Peyer's patch (tissue), 4 donors: ENCODE measurements around the gene NFE2L1. TPM values are rescaled to one million over a fixed set of nuclear protein-coding genes. Genes with fewer than 3 reads are reported as not detected.

Experiments
- DNase-seq, 3 donors: peaks; one replicate each; pipeline ENCODE4 v3.0.0-alpha.2; 2017 to 2019
- H3K27ac ChIP-seq, 4 donors: fragments of 200-600 bp; sonication (generic); one replicate each; pipeline ENCODE4 v1.5.1; 2016 to 2019
- H3K27me3 ChIP-seq, 2 donors: fragments of 200-600 bp; sonication (generic); one replicate each; pipeline ENCODE4 v1.5.1; 2019
- H3K36me3 ChIP-seq, 3 donors: fragments of 200-600 bp; sonication (generic); one replicate each; pipeline ENCODE4 v1.5.1; 2016 to 2019
- H3K4me1 ChIP-seq, 4 donors: fragments of 200-600 bp; sonication (generic); one replicate each; pipeline ENCODE4 v1.5.1; 2016 to 2019
- H3K4me3 ChIP-seq, 4 donors: fragments of 200-600 bp; sonication (generic); 1 replicate in 3 of 4; 2 replicates in 1 of 4; pipeline ENCODE4 v1.5.1; 2016 to 2019; ENCODE audit warnings: mild to moderate bottlenecking in 1 of 4
- H3K9me3 ChIP-seq, 4 donors: fragments of 200-600 bp; sonication (generic); one replicate each; pipeline ENCODE4 v1.5.1; 2016 to 2019; ENCODE audit warnings: mild to moderate bottlenecking in 1 of 4
- CTCF ChIP-seq, 6 experiments: fragments of 450-650 bp in 4 of 6; fragments of 200-600 bp in 2 of 6; sonication (generic) in 1 of 6; IDR thresholded peaks; one replicate each; pipeline ENCODE4 v1.5.1; 2017 to 2019; ENCODE audit warnings: antibody characterized with exemption in 6 of 6, mild to moderate bottlenecking in 3 of 6, moderate library complexity in 1 of 6
- POLR2A ChIP-seq, 2 donors: fragments of 450-650 bp; IDR thresholded peaks; one replicate each; pipeline ENCODE4 v1.5.1; 2017; ENCODE audit warnings: antibody characterized with exemption in 2 of 2, mild to moderate bottlenecking in 2 of 2, moderate library complexity in 2 of 2
- total RNA-seq, 4 donors: library from RNA; depleted of rRNA; stranded (reverse); fragments of >200 nt; gene quantifications; one replicate each; pipeline ENCODE4 v1.1.0, GENCODE V29; 2016

Gene NFE2L1
- total RNA-seq, 4 donors from 2014 or later = 89.1 to 228 (median 217) TPM

- H3K27ac ChIP-seq = peak overlapping the region; percentile 90 to 99 (median 96)
- peak overlapping the region; percentile 80 to 85 (median 82) for H3K4me3 ChIP-seq
- peak; percentile 75 to 96 (median 94) for DNase-seq
- TF ChIP-seq CTCF (IDR thresholded peaks at IDR 0.05) (peak in 2 of 6 experiments; percentile 3 to 7), POLR2A (IDR thresholded peaks at IDR 0.05) (peak; percentile 77 to 86)
- H3K9me3 ChIP-seq = no peaks in the 10 kb centered on the region
- H3K4me1 ChIP-seq = peaks cover 2 to 60% (median 27%) of the 10 kb centered on the region in 4 donors
- H3K36me3 ChIP-seq = peaks cover 0 to 29% (median 0%) of the 10 kb centered on the region in 3 donors
- H3K27me3 ChIP-seq = no peaks in the 10 kb centered on the region
Observed at GRCh38 chr17:48048384-48049126, 396 bp downstream of the NFE2L1 start.

- DNase-seq = no peak
- Histone ChIP-seq H3K4me1 (peaks cover 3 to 74% (median 44%) of the 10 kb centered on the region in 4 donors), H3K27me3 (no peaks in the 10 kb centered on the region), H3K4me3 (peak overlapping the region in 2 of 4 donors; percentile 80 to 85), H3K9me3 (no peaks in the 10 kb centered on the region), H3K27ac (peak overlapping the region; percentile 90 to 99 (median 96)), H3K36me3 (peaks cover 0 to 54% (median 0%) of the 10 kb centered on the region in 3 donors)
- no peak for TF ChIP-seq CTCF (IDR thresholded peaks at IDR 0.05)
- TF ChIP-seq POLR2A (IDR thresholded peaks at IDR 0.05) = no peak
Observed at GRCh38 chr17:48051283-48051682, 3.1 kb downstream of the NFE2L1 start.

GRCh38 chr17:48051706-48052486 is 3.7 kb downstream of the NFE2L1 start:
- no peaks in the 10 kb centered on the region for H3K27me3 ChIP-seq
- peak in 1 of 3 donors; percentile 65 for DNase-seq
- peak overlapping the region in 2 of 4 donors; percentile 80 to 85 for H3K4me3 ChIP-seq
- H3K4me1 ChIP-seq = peaks cover 3 to 68% (median 43%) of the 10 kb centered on the region in 4 donors
- TF ChIP-seq CTCF (IDR thresholded peaks at IDR 0.05) = peak in 1 of 6 experiments; percentile 20
- no peak for TF ChIP-seq POLR2A (IDR thresholded peaks at IDR 0.05)
- peaks cover 0 to 60% (median 0%) of the 10 kb centered on the region in 3 donors for H3K36me3 ChIP-seq
- no peaks in the 10 kb centered on the region for H3K9me3 ChIP-seq
- peak overlapping the region; percentile 90 to 99 (median 96) for H3K27ac ChIP-seq

- H3K4me3 ChIP-seq = peak overlapping the region in 2 of 4 donors; percentile 80 to 85
- H3K4me1 ChIP-seq = peaks cover 3 to 65% (median 41%) of the 10 kb centered on the region in 4 donors
- H3K27me3 ChIP-seq = no peaks in the 10 kb centered on the region
- H3K9me3 ChIP-seq = no peaks in the 10 kb centered on the region
- peaks cover 0 to 73% (median 0%) of the 10 kb centered on the region in 3 donors for H3K36me3 ChIP-seq
- H3K27ac ChIP-seq = peak overlapping the region; percentile 20 to 99 (median 96)
- TF ChIP-seq CTCF (IDR thresholded peaks at IDR 0.05) (no peak), POLR2A (IDR thresholded peaks at IDR 0.05) (no peak)
- peak in 1 of 3 donors; percentile 68 for DNase-seq
Observed at GRCh38 chr17:48052956-48053757, 5.0 kb downstream of the NFE2L1 start.

- Histone ChIP-seq H3K9me3 (no peaks in the 10 kb centered on the region), H3K27me3 (no peaks in the 10 kb centered on the region), H3K4me1 (peaks cover 3 to 65% (median 41%) of the 10 kb centered on the region in 4 donors), H3K4me3 (peak overlapping the region in 2 of 4 donors; percentile 80 to 85), H3K27ac (peak overlapping the region; percentile 20 to 99 (median 78)), H3K36me3 (peaks cover 0 to 79% (median 0%) of the 10 kb centered on the region in 3 donors)
- no peak for TF ChIP-seq CTCF (IDR thresholded peaks at IDR 0.05)
- TF ChIP-seq POLR2A (IDR thresholded peaks at IDR 0.05) = no peak
- DNase-seq = no peak
Observed at GRCh38 chr17:48053758-48054237, 5.6 kb downstream of the NFE2L1 start.
